MM.1S (cell line): ENCODE measurements around the gene FAM228B.
"Not testable (repeated sequence)": the region's sequence is repeated elsewhere in the genome, so short reads cannot be mapped to it uniquely, and the experiment has no call there.

ENCODE experiments used
- DNase-seq: peaks from one replicate; pipeline ENCODE4 v3.0.0-alpha.2; 2015
- H2AFZ ChIP-seq: fragments of 300-600 bp; sonication (generic); 2 replicates; pipeline ENCODE4 v1.6.0; 2016; ENCODE audit warnings: antibody characterized with exemption, low read length
- H3F3A ChIP-seq: fragments of 300-600 bp; sonication (generic); 2 replicates; pipeline ENCODE4 v1.6.1; 2016; ENCODE audit warnings: mild to moderate bottlenecking, antibody characterized with exemption, low read length, moderate library complexity, mixed read lengths; ENCODE audit not compliant: insufficient read depth
- H3K27ac ChIP-seq: fragments of 300-600 bp; sonication (generic); 2 replicates; pipeline ENCODE4 v1.5.1; 2016; ENCODE audit warnings: mild to moderate bottlenecking, low read length
- H3K27me3 ChIP-seq: fragments of 300-600 bp; sonication (generic); replicated peaks from 2 replicates; pipeline ENCODE4 v1.6.0; 2016; ENCODE audit warnings: low read length; ENCODE audit not compliant: insufficient read depth
- H3K36me3 ChIP-seq: fragments of 300-600 bp; sonication (generic); replicated peaks from 2 replicates; pipeline ENCODE4 v1.6.1; 2016; ENCODE audit warnings: mild to moderate bottlenecking, low read length, mixed read lengths; ENCODE audit not compliant: insufficient read depth
- H3K4me1 ChIP-seq: fragments of 300-600 bp; sonication (generic); 2 replicates; pipeline ENCODE4 v1.6.1; 2016; ENCODE audit warnings: low read length, mixed read lengths
- H3K4me2 ChIP-seq: fragments of 300-600 bp; sonication (generic); 2 replicates; pipeline ENCODE4 v1.6.0; 2016; ENCODE audit warnings: low read depth, low read length
- H3K4me3 ChIP-seq: fragments of 300-600 bp; sonication (generic); 2 replicates; pipeline ENCODE4 v1.5.1; 2016; ENCODE audit warnings: low read length, mixed read lengths
- H3K79me2 ChIP-seq: fragments of 300-600 bp; sonication (generic); 2 replicates; pipeline ENCODE4 v1.6.1; 2016; ENCODE audit warnings: mixed run types, low read length, mixed read lengths
- H3K9ac ChIP-seq: fragments of 300-600 bp; sonication (generic); 2 replicates; pipeline ENCODE4 v1.6.1; 2016; ENCODE audit warnings: low read length, mixed read lengths
- H3K9me2 ChIP-seq: fragments of 300-600 bp; sonication (generic); replicated peaks from 2 replicates; pipeline ENCODE4 v1.6.1; 2016; ENCODE audit warnings: mild to moderate bottlenecking, low read length, mixed read lengths; ENCODE audit not compliant: insufficient read depth
- H3K9me3 ChIP-seq: fragments of 300-600 bp; sonication (generic); replicated peaks from 2 replicates; pipeline ENCODE4 v1.6.1; 2016; ENCODE audit warnings: mild to moderate bottlenecking, low read length, mixed read lengths; ENCODE audit not compliant: insufficient read depth
- H4K20me1 ChIP-seq: fragments of 300-600 bp; sonication (generic); 2 replicates; pipeline ENCODE4 v1.6.1; 2016; ENCODE audit warnings: mild to moderate bottlenecking, low read length, moderate library complexity, mixed read lengths; ENCODE audit not compliant: insufficient read depth
- EZH2 ChIP-seq: fragments of 300-600 bp; sonication (generic); optimal IDR thresholded peaks from 2 replicates; pipeline ENCODE3; 2017; ENCODE audit warnings: low read depth, mild to moderate bottlenecking, antibody characterized with exemption, low read length, mixed read lengths
- EZH2phosphoT487 ChIP-seq: fragments of 300-600 bp; sonication (generic); IDR thresholded peaks from 2 replicates; pipeline ENCODE4 v1.6.1; 2018; ENCODE audit warnings: antibody characterized with exemption, low read length
- TF ChIP-seq, protein P1 (sequence below): fragments of 300-600 bp; sonication (generic); IDR thresholded peaks from 2 replicates; pipeline ENCODE4 v1.5.1; 2016; ENCODE audit warnings: antibody characterized with exemption, low read length, mixed read lengths

The FAM228B gene

DNA sequence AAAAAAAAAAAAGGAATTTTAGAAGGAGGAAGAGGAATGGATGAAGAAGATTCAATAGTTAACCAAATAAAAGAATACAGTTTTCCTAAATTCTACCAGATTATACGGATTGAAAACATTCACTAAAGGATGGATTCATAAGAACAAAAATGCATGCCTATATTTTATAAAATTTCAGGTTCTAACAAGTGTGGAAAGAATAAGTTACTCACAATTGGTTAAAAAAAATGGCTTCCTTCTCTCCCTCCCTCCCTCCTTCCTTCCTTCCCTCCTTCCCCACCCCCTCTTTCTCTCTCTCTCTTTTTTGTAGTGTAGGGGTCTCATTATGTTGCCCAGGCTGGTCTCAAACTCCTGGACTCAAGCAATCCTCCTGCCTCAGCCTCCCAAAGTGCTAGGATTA is 37.0 kb upstream of the FAM228B start:
- H3K9ac ChIP-seq: no peak overlapping the region
- H3K9me2 ChIP-seq: no peaks in the 10 kb centered on the region

DNA sequence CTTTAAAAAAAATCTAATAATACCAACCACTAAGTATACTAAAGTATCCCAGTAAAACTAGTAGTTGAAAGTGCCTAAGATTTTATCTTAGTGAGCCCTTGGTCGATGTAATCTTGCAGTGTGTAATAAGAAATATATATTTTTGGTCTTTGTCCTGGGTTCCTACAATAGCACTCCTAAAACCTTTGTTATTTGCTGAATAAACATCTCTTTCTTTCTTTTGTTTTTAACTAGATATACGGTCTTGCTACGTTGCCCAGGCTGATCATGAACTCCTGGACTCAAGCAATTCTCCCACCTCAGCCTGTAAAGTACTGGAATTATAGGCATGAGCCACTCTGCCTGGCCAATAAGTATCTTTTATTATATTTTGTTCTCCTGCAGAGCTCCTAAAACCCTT is 36.2 kb upstream of the FAM228B start:
- Histone ChIP-seq H3K4me1 (peaks cover 9% of the 10 kb centered on the region; the same call in 1 of the 2 replicates), H3F3A (peaks cover 18% of the 10 kb centered on the region; the same call in 1 of the 2 replicates), H3K27ac (no peak overlapping the region), H3K36me3 (no peaks in the 10 kb centered on the region), H3K9me3 (no peaks in the 10 kb centered on the region), H4K20me1 (no peaks in the 10 kb centered on the region), H3K9ac (no peak overlapping the region), H3K4me2 (no peak overlapping the region), H3K79me2 (no peaks in the 10 kb centered on the region), H3K27me3 (no peaks in the 10 kb centered on the region), H3K4me3 (no peak overlapping the region), H3K9me2 (no peaks in the 10 kb centered on the region), H2AFZ (no peak overlapping the region)
- no peak for DNase-seq
- TF ChIP-seq EZH2 (no peak), EZH2phosphoT487 (no peak)
- TF ChIP-seq, protein P1, sequence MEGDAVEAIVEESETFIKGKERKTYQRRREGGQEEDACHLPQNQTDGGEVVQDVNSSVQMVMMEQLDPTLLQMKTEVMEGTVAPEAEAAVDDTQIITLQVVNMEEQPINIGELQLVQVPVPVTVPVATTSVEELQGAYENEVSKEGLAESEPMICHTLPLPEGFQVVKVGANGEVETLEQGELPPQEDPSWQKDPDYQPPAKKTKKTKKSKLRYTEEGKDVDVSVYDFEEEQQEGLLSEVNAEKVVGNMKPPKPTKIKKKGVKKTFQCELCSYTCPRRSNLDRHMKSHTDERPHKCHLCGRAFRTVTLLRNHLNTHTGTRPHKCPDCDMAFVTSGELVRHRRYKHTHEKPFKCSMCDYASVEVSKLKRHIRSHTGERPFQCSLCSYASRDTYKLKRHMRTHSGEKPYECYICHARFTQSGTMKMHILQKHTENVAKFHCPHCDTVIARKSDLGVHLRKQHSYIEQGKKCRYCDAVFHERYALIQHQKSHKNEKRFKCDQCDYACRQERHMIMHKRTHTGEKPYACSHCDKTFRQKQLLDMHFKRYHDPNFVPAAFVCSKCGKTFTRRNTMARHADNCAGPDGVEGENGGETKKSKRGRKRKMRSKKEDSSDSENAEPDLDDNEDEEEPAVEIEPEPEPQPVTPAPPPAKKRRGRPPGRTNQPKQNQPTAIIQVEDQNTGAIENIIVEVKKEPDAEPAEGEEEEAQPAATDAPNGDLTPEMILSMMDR: no peak

More for the DNA sequence above, 37.0 kb upstream of the FAM228B start:
- no peak overlapping the region for H2AFZ ChIP-seq
- no peak for TF ChIP-seq EZH2
- TF ChIP-seq EZH2phosphoT487: no peak
- TF ChIP-seq, protein P1: no peak
- H3K4me1 ChIP-seq: peaks cover 9% of the 10 kb centered on the region; the same call in 1 of the 2 replicates
- no peak for DNase-seq
- H3K79me2 ChIP-seq: no peaks in the 10 kb centered on the region
- H3F3A ChIP-seq: peaks cover 18% of the 10 kb centered on the region; the same call in 1 of the 2 replicates
- H3K27ac ChIP-seq: no peak overlapping the region
- no peaks in the 10 kb centered on the region for H3K9me3 ChIP-seq
- H3K4me2 ChIP-seq: no peak overlapping the region
- H3K4me3 ChIP-seq: no peak overlapping the region
- no peaks in the 10 kb centered on the region for H4K20me1 ChIP-seq
- H3K27me3 ChIP-seq: no peaks in the 10 kb centered on the region
- no peaks in the 10 kb centered on the region for H3K36me3 ChIP-seq

DNA sequence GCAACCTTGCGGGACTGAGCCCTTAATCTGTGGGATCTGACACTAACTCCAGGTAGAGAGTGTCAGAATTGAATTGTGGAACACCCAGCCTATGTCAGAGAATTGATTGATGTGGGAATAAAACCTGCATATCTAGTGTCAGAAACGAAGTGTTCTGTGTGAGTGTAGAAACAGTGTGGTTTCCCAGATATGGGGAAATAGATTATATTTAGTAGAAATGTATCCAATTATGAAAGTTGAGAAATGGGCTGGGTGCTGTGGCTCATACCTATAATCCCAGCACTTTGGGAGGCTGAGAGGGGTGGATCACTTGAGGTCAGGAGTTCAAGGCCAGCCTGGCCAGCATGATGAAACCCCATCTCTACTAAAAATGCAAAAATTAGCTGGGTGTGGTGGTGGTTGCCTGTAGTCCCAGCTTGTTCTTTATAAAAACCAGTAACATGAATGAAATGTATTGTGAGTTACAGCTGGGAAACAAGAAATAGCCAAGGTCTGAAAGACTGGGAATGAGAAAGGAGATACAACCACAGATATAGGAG is 34.4 kb upstream of the FAM228B start:
- Histone ChIP-seq H3K9me2 (no peaks in the 10 kb centered on the region), H3K9me3 (no peaks in the 10 kb centered on the region), H3K9ac (no peak overlapping the region), H4K20me1 (no peaks in the 10 kb centered on the region), H3K36me3 (no peaks in the 10 kb centered on the region), H3F3A (peaks cover 12% of the 10 kb centered on the region; the same call in 1 of the 2 replicates), H3K79me2 (no peaks in the 10 kb centered on the region), H3K4me2 (no peak overlapping the region), H3K4me1 (no peaks in the 10 kb centered on the region), H3K27ac (no peak overlapping the region), H3K4me3 (no peak overlapping the region), H2AFZ (no peak overlapping the region), H3K27me3 (no peaks in the 10 kb centered on the region)
- no peak for DNase-seq
- TF ChIP-seq, protein P1: no peak
- TF ChIP-seq EZH2: no peak
- no peak for TF ChIP-seq EZH2phosphoT487

- not testable (repeated sequence) for H3K4me2 ChIP-seq, H3K4me1 ChIP-seq, H3K9me2 ChIP-seq, H3K9ac ChIP-seq, H3K4me3 ChIP-seq, H3K9me3 ChIP-seq, H2AFZ ChIP-seq, H3K27ac ChIP-seq, H4K20me1 ChIP-seq, H3F3A ChIP-seq, H3K27me3 ChIP-seq, H3K36me3 ChIP-seq, H3K79me2 ChIP-seq, DNase-seq
These were observed 30.0 kb upstream of the FAM228B start for GRCh38 chr2:24093270-24093669.

DNA sequence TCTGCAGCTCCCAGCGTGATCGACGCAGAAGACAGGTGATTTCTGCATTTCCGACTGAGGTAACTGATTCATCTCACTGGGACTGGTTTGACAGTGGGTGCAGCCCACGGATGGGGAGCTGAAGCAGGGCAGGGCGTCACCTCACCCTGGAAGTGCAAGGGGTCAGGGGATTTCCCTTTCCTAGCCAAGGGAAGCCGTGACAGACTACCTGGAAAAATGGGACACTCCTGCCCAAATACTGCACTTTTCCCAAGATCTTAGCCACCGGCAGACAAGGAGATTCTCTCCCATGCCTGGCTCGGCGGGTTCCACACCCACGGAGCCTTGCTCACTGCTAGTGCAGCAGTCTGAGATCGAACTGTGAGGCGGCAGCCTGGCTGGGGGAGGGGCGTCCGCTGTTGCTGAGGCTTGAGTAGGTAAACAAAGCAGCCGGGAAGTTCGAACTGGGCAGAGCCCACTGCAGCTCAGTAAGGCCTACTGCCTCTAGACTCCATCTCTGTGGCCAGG is 28.0 kb upstream of the FAM228B start:
- H3K27me3 ChIP-seq, H3K79me2 ChIP-seq, H3K9me3 ChIP-seq, H3K36me3 ChIP-seq, H3K4me3 ChIP-seq, H4K20me1 ChIP-seq, DNase-seq, H3K9ac ChIP-seq, H3K4me2 ChIP-seq, H3K27ac ChIP-seq, H3F3A ChIP-seq, H2AFZ ChIP-seq, H3K9me2 ChIP-seq, H3K4me1 ChIP-seq: not testable (repeated sequence)
